Stomach (tissue), 9 donors: ENCODE data around the gene PIK3CA. TPM values are rescaled to one million over a fixed set of nuclear protein-coding genes. Genes with fewer than 3 reads are reported as not detected.

Source experiments
- DNase-seq, 2 donors: peaks; one replicate each; pipeline versions ENCODE4 v3.0.0 to v3.0.0-alpha.2; 2013 to 2019
- H3K27ac ChIP-seq, 5 donors: fragments of 200-600 bp in 4 of 5; sonication (generic) in 4 of 5; one replicate each; pipeline ENCODE4 v1.5.1; 2013 to 2019; ENCODE audit warnings: mild to moderate bottlenecking in 1 of 5, moderate library complexity in 1 of 5
- H3K27me3 ChIP-seq, 3 donors: fragments of 200-600 bp; sonication (generic); one replicate each; pipeline ENCODE4 v1.5.1; 2017 to 2019; ENCODE audit warnings: mixed run types in 1 of 3
- H3K36me3 ChIP-seq, 4 donors: fragments of 200-600 bp; sonication (generic); 1 replicate in 3 of 4; 2 replicates in 1 of 4; pipeline ENCODE4 v1.5.1; 2016 to 2019
- H3K4me1 ChIP-seq, 4 donors: fragments of 200-600 bp; sonication (generic); one replicate each; pipeline ENCODE4 v1.5.1; 2016 to 2019
- H3K4me3 ChIP-seq, 4 donors: fragments of 200-600 bp; sonication (generic) in 3 of 4; one replicate each; pipeline ENCODE4 v1.5.1; 2016 to 2019; ENCODE audit warnings: mild to moderate bottlenecking in 1 of 4
- H3K9me3 ChIP-seq, 4 donors: fragments of 200-600 bp; sonication (generic); one replicate each; pipeline ENCODE4 v1.5.1; 2016 to 2019
- CTCF ChIP-seq, 7 experiments: fragments of 450-650 bp in 4 of 7; fragments of 200-600 bp in 3 of 7; sonication (generic) in 3 of 7; IDR thresholded peaks; one replicate each; pipeline ENCODE4 v1.5.1; 2016 to 2019; ENCODE audit warnings: antibody characterized with exemption in 7 of 7, control low read depth in 2 of 7, mild to moderate bottlenecking in 1 of 7
- EP300 ChIP-seq: sonication (generic); formaldehyde crosslinking; IDR thresholded peaks from one replicate; pipeline ENCODE4 v1.6.1; 2017; ENCODE audit warnings: antibody characterized with exemption
- POLR2A ChIP-seq, 4 donors: fragments of 450-650 bp; IDR thresholded peaks; one replicate each; pipeline ENCODE4 v1.6.1; 2016; ENCODE audit warnings: antibody characterized with exemption in 4 of 4, control low read depth in 2 of 4, mild to moderate bottlenecking in 1 of 4, moderate library complexity in 1 of 4
- POLR2AphosphoS5 ChIP-seq, 3 donors: sonication (generic); formaldehyde crosslinking; IDR thresholded peaks; one replicate each; pipeline ENCODE4 v1.6.1; 2016; ENCODE audit warnings: antibody characterized with exemption in 3 of 3
- WGBS, 5 donors: extraction: QIAGEN DNeasy Blood & Tissue Kit in 3 of 5; methylation state at CpG; one replicate each; pipeline versions ENCODE4 v1.1.5 to v1.1.7; 2013 to 2018; 5-methylcytosine and 5-hydroxymethylcytosine counted together
- intact Hi-C: fragments of 100-400 bp; cut with DNase I; formaldehyde crosslinking; loops from one replicate; pipeline ENCODE4 v1.15.1; 2023; ENCODE audit warnings: low total_unique reads
- polyA plus RNA-seq, 3 donors: library from polyadenylated mRNA; stranded (reverse); fragments of 200-250 nt; gene quantifications; one replicate each; pipeline ENCODE4 v1.2.3, GENCODE V29; 2013
- total RNA-seq, 5 donors: library from RNA; depleted of rRNA; stranded (reverse); fragments of >200 nt; gene quantifications; one replicate each; pipeline versions ENCODE4 v1.1.0 to v1.2.3, GENCODE V29; 2014 to 2016
- donor health status: healthy with polysubstance abuse.
- donor health status: Bipolar disorder and iron deficiency.
- donor health status: healthy.

PIK3CA gene
- total and polyA plus RNA-seq, 8 donors: 2.6 to 144 (median 8.2) TPM

DNA sequence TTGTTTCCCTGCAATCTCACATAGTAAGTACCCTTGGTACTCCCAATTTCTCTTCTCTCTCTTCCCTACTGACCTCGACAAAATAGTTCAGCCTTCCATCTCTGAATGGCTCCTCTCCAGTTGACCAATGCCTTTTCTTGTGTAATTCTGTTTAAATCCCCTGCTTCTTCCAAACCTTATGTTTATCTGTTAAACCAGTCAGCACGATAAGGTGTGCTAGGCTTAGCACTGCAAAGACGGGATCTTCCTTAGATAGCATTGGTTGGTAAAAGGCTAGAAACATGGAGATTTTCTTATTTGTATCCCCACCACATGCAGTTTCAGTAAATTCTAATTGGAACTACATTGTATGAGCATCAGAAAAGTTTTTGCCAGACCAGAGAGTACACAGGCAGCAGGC, 128.6 kb downstream of the PIK3CA start:
- Histone ChIP-seq H3K9me3 (no peaks in the 10 kb centered on the region), H3K27me3 (peaks cover 0 to 5% (median 0%) of the 10 kb centered on the region in 3 donors), H3K4me3 (no peak overlapping the region), H3K36me3 (no peaks in the 10 kb centered on the region), H3K27ac (no peak overlapping the region), H3K4me1 (no peaks in the 10 kb centered on the region)
- TF ChIP-seq POLR2AphosphoS5 (IDR thresholded peaks at IDR 0.05) (no peak), POLR2A (IDR thresholded peaks at IDR 0.05) (no peak), EP300 (no peak), CTCF (IDR thresholded peaks at IDR 0.05) (no peak)
- no peak for DNase-seq
- 73 to 91% (median 85%) methylated on average over 3 of the region's 3 CpGs for WGBS, 5 donors
- intact Hi-C loops: no loop called here

DNA sequence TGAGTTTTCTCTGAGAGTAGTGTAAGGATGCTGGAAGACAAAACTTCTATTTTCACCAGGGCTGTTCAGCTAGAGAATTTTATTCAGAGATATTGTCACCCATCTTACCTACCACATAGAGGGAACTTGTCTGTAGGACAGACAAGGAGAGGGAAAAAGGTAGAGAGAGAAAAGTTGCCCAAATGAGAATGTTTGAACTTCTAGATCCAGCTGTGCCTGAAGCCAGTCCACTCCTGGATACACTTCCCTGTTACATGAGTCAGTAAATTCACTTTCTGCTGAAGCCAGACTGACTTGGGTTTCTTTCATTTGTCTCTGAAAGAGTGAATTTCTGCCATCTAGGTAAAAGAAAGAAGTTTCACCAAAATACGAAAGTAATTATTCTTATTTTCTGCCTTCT, 130.0 kb downstream of the PIK3CA start:
- TF ChIP-seq CTCF (IDR thresholded peaks at IDR 0.05) (no peak), POLR2A (IDR thresholded peaks at IDR 0.05) (no peak), POLR2AphosphoS5 (IDR thresholded peaks at IDR 0.05) (no peak), EP300 (no peak)
- DNase-seq: no peak
- WGBS, 5 donors: 93 to 100% (median 98%) methylated on average over 1 of the region's 1 CpG
- intact Hi-C loops: no loop called here
- Histone ChIP-seq H3K27me3 (peaks cover 0 to 5% (median 0%) of the 10 kb centered on the region in 3 donors), H3K36me3 (no peaks in the 10 kb centered on the region), H3K9me3 (no peaks in the 10 kb centered on the region), H3K27ac (no peak overlapping the region), H3K4me1 (no peaks in the 10 kb centered on the region), H3K4me3 (no peak overlapping the region)

DNA sequence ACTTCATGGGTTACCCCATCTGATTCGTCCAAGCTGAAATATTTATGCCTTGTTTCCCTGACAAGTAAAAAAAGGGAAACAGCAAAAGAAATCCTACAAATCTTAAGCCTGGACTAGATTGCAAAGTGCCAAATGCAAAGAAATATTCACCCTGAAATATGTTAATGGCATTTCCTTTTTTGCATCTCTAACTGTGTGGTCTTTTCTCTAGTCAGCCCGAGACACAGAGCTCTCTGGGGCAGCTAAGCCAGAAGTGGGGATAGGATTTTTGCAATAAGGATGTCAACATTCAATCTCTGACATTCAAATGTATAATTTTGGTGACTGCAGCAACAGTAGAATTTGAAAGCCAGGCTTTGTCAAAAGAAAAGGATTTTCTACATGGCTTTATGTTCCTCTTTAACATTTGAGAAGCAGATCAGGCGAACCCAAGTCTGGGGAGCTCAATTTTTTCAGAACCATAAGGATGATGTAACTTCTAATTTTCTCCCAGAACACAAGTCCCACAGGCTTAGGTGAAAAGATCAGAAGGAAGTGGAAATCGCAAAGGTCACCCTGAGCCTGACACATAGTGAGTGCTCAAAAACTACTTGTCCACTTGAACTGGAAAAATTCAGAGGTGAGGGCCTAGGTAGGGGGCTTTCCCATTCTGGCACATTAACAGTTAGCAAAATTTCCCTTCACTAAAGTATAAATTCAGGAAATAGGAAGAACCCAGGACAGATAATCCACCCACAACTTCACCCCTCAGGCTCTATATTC, 131.0 kb downstream of the PIK3CA start:
- DNase-seq: no peak
- no peaks in the 10 kb centered on the region for H3K36me3 ChIP-seq
- H3K9me3 ChIP-seq: no peaks in the 10 kb centered on the region
- 60 to 71% (median 67%) methylated on average over 4 of the region's 4 CpGs for WGBS, 5 donors
- no peaks in the 10 kb centered on the region for H3K4me1 ChIP-seq
- intact Hi-C loops: no loop called here
- H3K4me3 ChIP-seq: no peak overlapping the region
- H3K27me3 ChIP-seq: peaks cover 0 to 5% (median 0%) of the 10 kb centered on the region in 3 donors
- TF ChIP-seq POLR2AphosphoS5 (IDR thresholded peaks at IDR 0.05) (no peak), POLR2A (IDR thresholded peaks at IDR 0.05) (no peak), EP300 (no peak), CTCF (IDR thresholded peaks at IDR 0.05) (no peak)
- H3K27ac ChIP-seq: no peak overlapping the region

GRCh38 chr3:179279837-179280236, 131.7 kb downstream of the PIK3CA start:
- DNase-seq: no peak
- Histone ChIP-seq H3K4me3 (no peak overlapping the region), H3K4me1 (no peaks in the 10 kb centered on the region), H3K36me3 (no peaks in the 10 kb centered on the region), H3K9me3 (no peaks in the 10 kb centered on the region), H3K27me3 (peaks cover 0 to 5% (median 0%) of the 10 kb centered on the region in 3 donors), H3K27ac (no peak overlapping the region)
- TF ChIP-seq POLR2AphosphoS5 (IDR thresholded peaks at IDR 0.05) (no peak), POLR2A (IDR thresholded peaks at IDR 0.05) (no peak), CTCF (IDR thresholded peaks at IDR 0.05) (no peak)
- 81 to 91% (median 89%) methylated on average over 1 of the region's 1 CpG for WGBS, 5 donors
- intact Hi-C loops: no loop called here
